A673 (cell line): ENCODE results near the gene CCDC88B. TPM values are rescaled to one million over a fixed set of nuclear protein-coding genes. Genes with fewer than 3 reads are reported as not detected.
A peak's percentile ranks its signal among the peaks of the same experiment; 100 is the strongest.

Source experiments
- BruUV-seq: library from RNA; stranded (reverse); fragments of 400-500 nt; replicated peaks from 2 replicates; lab custom pipeline; 2021; lab: Mats Ljungman, UMichigan
- CTCF ChIA-PET: fragments of 300-600 bp; sonication (Branson Sonifier 250); formaldehyde crosslinking; loops from one replicate; lab custom pipeline; 2022; ENCODE audit warnings: antibody characterized with exemption; lab: Charles Lee
- POLR2A ChIA-PET: fragments of 300-600 bp; sonication (Branson Sonifier 250); formaldehyde crosslinking; loops from one replicate; lab custom pipeline; 2022; ENCODE audit warnings: antibody characterized with exemption; ENCODE audit not compliant: low non-redundant PET; lab: Charles Lee
- DNase-seq: peaks from one replicate; pipeline ENCODE4 v3.0.0-alpha.2; 2015; ENCODE audit warnings: low spot score
- H3K27ac ChIP-seq: fragments of 200-600 bp; sonication (generic); 2 replicates; pipeline ENCODE4 v1.5.1; 2016; ENCODE audit warnings: mixed run types, low read depth, mild to moderate bottlenecking, mixed read lengths, antibody characterized with exemption, low read length; ENCODE audit not compliant: poor library complexity, severe bottlenecking
- H3K27me3 ChIP-seq: fragments of 200-600 bp; sonication (generic); replicated peaks from 2 replicates; pipeline ENCODE4 v1.6.1; 2017; ENCODE audit warnings: mixed run types, low read depth, mild to moderate bottlenecking, mixed read lengths, antibody characterized with exemption, low read length; ENCODE audit not compliant: insufficient read depth, poor library complexity
- H3K36me3 ChIP-seq: fragments of 200-600 bp; sonication (generic); 2 replicates; pipeline ENCODE4 v1.6.1; 2016; ENCODE audit warnings: mixed run types, mild to moderate bottlenecking, mixed read lengths, antibody characterized with exemption, low read length; ENCODE audit not compliant: insufficient read depth, poor library complexity, severe bottlenecking
- H3K4me1 ChIP-seq: fragments of 200-600 bp; sonication (generic); 2 replicates; pipeline ENCODE4 v1.6.1; 2017; ENCODE audit warnings: mixed run types, mild to moderate bottlenecking, mixed read lengths, antibody characterized with exemption, low read length; ENCODE audit not compliant: insufficient read depth, poor library complexity, severe bottlenecking
- H3K4me3 ChIP-seq: fragments of 200-600 bp; sonication (generic); 2 replicates; pipeline ENCODE4 v1.5.1; 2016; ENCODE audit warnings: low read depth, mixed run types, mild to moderate bottlenecking, mixed read lengths, low read length; ENCODE audit not compliant: poor library complexity, severe bottlenecking
- H3K9me3 ChIP-seq: fragments of 200-600 bp; sonication (generic); 2 replicates; pipeline ENCODE4 v1.6.1; 2016; ENCODE audit warnings: mixed run types, low read depth, mild to moderate bottlenecking, mixed read lengths, antibody characterized with exemption, low read length; ENCODE audit not compliant: poor library complexity, severe bottlenecking
- EZH2 ChIP-seq: fragments of 200-600 bp; sonication (generic); IDR thresholded peaks from 2 replicates; pipeline ENCODE4 v1.6.1; 2017; ENCODE audit warnings: borderline replicate concordance, low read depth, mild to moderate bottlenecking, mixed read lengths, antibody characterized with exemption, low read length; ENCODE audit not compliant: poor library complexity, severe bottlenecking
- intact Hi-C: fragments of 100-400 bp; cut with micrococcal nuclease; formaldehyde crosslinking; loops from one replicate; pipeline ENCODE4 v1.10.0; 2022; ENCODE audit not compliant: unreplicated experiment
- microRNA-seq: library from miRNA; unstranded; fragments of <30 nt; microRNA quantifications from one replicate; pipeline ENCODE4 v1.2.0, GENCODE V29; 2021
- total RNA-seq: library from RNA; stranded (reverse); gene quantifications from 2 replicates; pipeline ENCODE4 v1.2.3, GENCODE V29; 2021
- TF ChIP-seq, protein P1 (sequence below): fragments of 300-800, 200-600 bp; sonication (generic); conservative IDR thresholded peaks from 2 replicates; pipeline ENCODE4 v1.5.1; 2017; ENCODE audit warnings: low read depth, mild to moderate bottlenecking, antibody characterized with exemption, low read length, moderate library complexity, mixed read lengths

Gene CCDC88B
- total RNA-seq, 1 experiment from 2014 or later, result 0.47 TPM

DNA sequence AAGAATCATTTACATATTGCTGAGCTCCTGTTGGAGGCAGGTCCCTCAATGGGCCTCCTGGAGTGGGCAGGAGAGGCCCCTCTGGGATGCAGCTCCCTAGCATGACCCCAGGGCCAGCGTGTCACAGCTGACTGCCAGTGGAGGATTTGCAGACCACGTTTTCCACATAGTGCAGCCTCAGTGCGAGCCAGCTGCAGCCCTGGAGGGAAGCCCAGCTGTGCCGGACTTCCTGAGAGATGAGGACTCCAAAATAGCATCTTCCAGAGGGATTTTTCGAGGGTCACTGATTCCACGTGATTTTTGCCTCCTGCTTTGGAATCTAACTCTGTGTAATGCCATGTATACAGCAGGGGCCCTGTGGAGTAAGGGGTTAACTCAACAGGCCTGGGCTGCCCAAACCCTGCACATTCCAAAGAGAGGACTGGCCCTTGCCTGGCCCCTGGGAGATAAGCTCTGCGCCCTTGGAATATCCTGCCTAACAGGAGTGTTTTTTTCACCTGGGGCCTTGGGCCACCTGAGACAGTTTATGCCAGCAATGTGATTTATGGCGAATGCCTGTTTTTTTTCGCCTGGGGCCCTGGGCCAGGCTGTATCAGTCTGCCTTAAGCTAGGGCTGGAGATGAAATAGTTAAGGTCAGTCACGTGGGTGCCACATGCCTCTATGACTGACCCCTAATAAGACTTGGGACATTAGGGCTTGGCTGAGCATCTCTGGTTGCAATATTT is 66.4 kb downstream of the CCDC88B start:
- H3K4me3 ChIP-seq, result no peak overlapping the region
- no peak for DNase-seq
- no peak overlapping the region for H3K27ac ChIP-seq

More for the DNA sequence above, 66.4 kb downstream of the CCDC88B start:
- intact Hi-C loops, result no loop called here
- H3K4me1 ChIP-seq, result no peaks in the 10 kb centered on the region
- TF ChIP-seq EZH2, result no peak
- TF ChIP-seq, protein P1, sequence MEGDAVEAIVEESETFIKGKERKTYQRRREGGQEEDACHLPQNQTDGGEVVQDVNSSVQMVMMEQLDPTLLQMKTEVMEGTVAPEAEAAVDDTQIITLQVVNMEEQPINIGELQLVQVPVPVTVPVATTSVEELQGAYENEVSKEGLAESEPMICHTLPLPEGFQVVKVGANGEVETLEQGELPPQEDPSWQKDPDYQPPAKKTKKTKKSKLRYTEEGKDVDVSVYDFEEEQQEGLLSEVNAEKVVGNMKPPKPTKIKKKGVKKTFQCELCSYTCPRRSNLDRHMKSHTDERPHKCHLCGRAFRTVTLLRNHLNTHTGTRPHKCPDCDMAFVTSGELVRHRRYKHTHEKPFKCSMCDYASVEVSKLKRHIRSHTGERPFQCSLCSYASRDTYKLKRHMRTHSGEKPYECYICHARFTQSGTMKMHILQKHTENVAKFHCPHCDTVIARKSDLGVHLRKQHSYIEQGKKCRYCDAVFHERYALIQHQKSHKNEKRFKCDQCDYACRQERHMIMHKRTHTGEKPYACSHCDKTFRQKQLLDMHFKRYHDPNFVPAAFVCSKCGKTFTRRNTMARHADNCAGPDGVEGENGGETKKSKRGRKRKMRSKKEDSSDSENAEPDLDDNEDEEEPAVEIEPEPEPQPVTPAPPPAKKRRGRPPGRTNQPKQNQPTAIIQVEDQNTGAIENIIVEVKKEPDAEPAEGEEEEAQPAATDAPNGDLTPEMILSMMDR, result no peak
- POLR2A ChIA-PET, result no interaction called here
- CTCF ChIA-PET, result no interaction called here
- H3K27me3 ChIP-seq, result peaks cover 7% of the 10 kb centered on the region
- no peaks in the 10 kb centered on the region for H3K36me3 ChIP-seq
- no peaks in the 10 kb centered on the region for H3K9me3 ChIP-seq
- no TSS peak for BruUV-seq

Small RNA genes lying within 50 kb of the gene (microRNA-seq; reads per million reads assigned to microRNA genes)
- 8.9 reads per million, percentile 28 among the genes with 10 or more reads in this experiment for gene MIR1237
- gene MIR7155, result not detected

Other genes with a start within 250 kb of the CCDC88B start
- 28.7 and 32.6 TPM in 2 replicates for gene MACROD1, start 174.1 kb upstream of the CCDC88B start, total RNA-seq
- 565 and 577 TPM in 2 replicates for gene STIP1, start 154.0 kb upstream of the CCDC88B start, total RNA-seq
- 99.3 and 99.4 TPM in 2 replicates for gene FERMT3, start 133.5 kb upstream of the CCDC88B start, total RNA-seq
- gene TRPT1, start 114.0 kb upstream of the CCDC88B start, total RNA-seq, result 43.6 and 59.6 TPM in 2 replicates
- gene NUDT22, start 113.9 kb upstream of the CCDC88B start, total RNA-seq, result 72.4 and 73.8 TPM in 2 replicates
- gene DNAJC4, start 109.7 kb upstream of the CCDC88B start, total RNA-seq, result 20.2 and 23.9 TPM in 2 replicates
- gene VEGFB, start 105.6 kb upstream of the CCDC88B start, total RNA-seq, result 93.3 and 108 TPM in 2 replicates
- 57.5 and 63.1 TPM in 2 replicates for gene FKBP2, start 99.1 kb upstream of the CCDC88B start, total RNA-seq
- gene PPP1R14B, start 93.3 kb upstream of the CCDC88B start, total RNA-seq, result 378 and 402 TPM in 2 replicates
- 45.3 and 51.1 TPM in 2 replicates for gene PLCB3, start 88.7 kb upstream of the CCDC88B start, total RNA-seq
- gene BAD, start 55.5 kb upstream of the CCDC88B start, total RNA-seq, result 48.4 and 62.2 TPM in 2 replicates
- gene GPR137, start 54.4 kb upstream of the CCDC88B start, total RNA-seq, result 47.9 and 56.6 TPM in 2 replicates
- gene KCNK4, start 48.9 kb upstream of the CCDC88B start, total RNA-seq, result 0.26 TPM in 1 of 2 replicates, not detected in the other
- gene CATSPERZ, start 39.8 kb upstream of the CCDC88B start, total RNA-seq, result 1.4 TPM in 1 of 2 replicates, not detected in the other
- 56.2 and 63.8 TPM in 2 replicates for gene ESRRA, start 34.7 kb upstream of the CCDC88B start, total RNA-seq
- gene TRMT112, start 22.6 kb upstream of the CCDC88B start, total RNA-seq, result 254 and 270 TPM in 2 replicates
- gene PRDX5, start 22.1 kb upstream of the CCDC88B start, total RNA-seq, result 206 and 221 TPM in 2 replicates
- 22.9 and 24.5 TPM in 2 replicates for gene RPS6KA4, start 19.0 kb downstream of the CCDC88B start, total RNA-seq
- not detected in 2 replicates for gene SLC22A11, start 215.7 kb downstream of the CCDC88B start, total RNA-seq